Endothelial cell of umbilical vein (primary cell): Measurements from ENCODE around the gene TRIM25. TPM values are rescaled to one million over a fixed set of nuclear protein-coding genes. Genes with fewer than 3 reads are reported as not detected.

Experiments used
- BruUV-seq: library from RNA; stranded (reverse); fragments of 400-500 nt; replicated peaks from 2 replicates; lab custom pipeline; 2021; lab: Mats Ljungman, UMichigan
- CTCF ChIA-PET: fragments of 300-600, 350-600 bp; sonication (Branson Sonifier 250); formaldehyde crosslinking; loops from one replicate; lab custom pipeline; 2021; ENCODE audit warnings: antibody characterized with exemption, inconsistent platforms; lab: Charles Lee
- POLR2A ChIA-PET: fragments of 300-600, 350-600 bp; sonication (Branson Sonifier 250); formaldehyde crosslinking; loops from one replicate; lab custom pipeline; 2021; ENCODE audit warnings: antibody characterized with exemption, inconsistent platforms; lab: Charles Lee
- DNase-seq: peaks from one replicate; pipeline ENCODE4 v3.0.0-alpha.2; 2011; ENCODE audit warnings: low read depth, low spot score
- FAIRE-seq: peaks from 2 replicates; lab custom pipeline; 2011; peaks lifted over from hg19 to GRCh38; lab: Jason Lieb, UNC
- H2AFZ ChIP-seq: 2 replicates; pipeline ENCODE4 v1.6.0; 2012; ENCODE audit warnings: low read depth, low read length, control low read depth, inconsistent platforms
- H3K27ac ChIP-seq: 2 replicates; pipeline ENCODE4 v1.5.1; 2011; ENCODE audit warnings: low read depth, mild to moderate bottlenecking, control low read depth, low read length, moderate library complexity; ENCODE audit not compliant: insufficient read depth
- H3K27me3 ChIP-seq, 2 experiments: 2 replicates each; pipeline versions ENCODE4 v1.6.0 to v1.6.1; 2011; ENCODE audit warnings: low read length in 2 of 2, mixed read lengths in 1 of 2; ENCODE audit not compliant: control insufficient read depth in 2 of 2, insufficient read depth in 2 of 2
- H3K36me3 ChIP-seq, 2 experiments: 2 replicates in 1 of 2; 3 replicates in 1 of 2; pipeline ENCODE4 v1.5.1; 2011; ENCODE audit warnings: low read length in 2 of 2, mild to moderate bottlenecking in 1 of 2, moderate library complexity in 1 of 2; ENCODE audit not compliant: control insufficient read depth in 2 of 2, insufficient read depth in 2 of 2; ENCODE audit errors: extremely low read depth in 1 of 2
- H3K4me1 ChIP-seq: 3 replicates; pipeline ENCODE4 v1.5.1; 2011; ENCODE audit warnings: mild to moderate bottlenecking, low read length; ENCODE audit not compliant: control insufficient read depth, insufficient read depth; ENCODE audit errors: extremely low read depth
- H3K4me2 ChIP-seq: 2 replicates; pipeline ENCODE4 v1.6.1; 2011; ENCODE audit warnings: low read length, control low read depth, mixed read lengths; ENCODE audit not compliant: insufficient read depth
- H3K4me3 ChIP-seq, 3 experiments: fragments of 200-600 bp in 1 of 3; sonication (generic), shearing (Covaris generic) in 1 of 3; replicated peaks in 1 of 3; 2 replicates each; pipeline ENCODE4 v1.5.1; 2011 to 2016; ENCODE audit warnings: control low read depth in 3 of 3, low read length in 3 of 3, mild to moderate bottlenecking in 2 of 3, inconsistent platforms in 1 of 3, low read depth in 1 of 3, moderate library complexity in 1 of 3; ENCODE audit not compliant: insufficient read depth in 1 of 3
- H3K79me2 ChIP-seq: 2 replicates; pipeline ENCODE4 v1.6.0; 2012; ENCODE audit warnings: low read length, inconsistent platforms; ENCODE audit not compliant: control insufficient read depth, insufficient read depth
- H3K9ac ChIP-seq: replicated peaks from 2 replicates; pipeline ENCODE3; 2011; ENCODE audit warnings: low read length, control low read depth; ENCODE audit not compliant: insufficient read depth; ENCODE audit errors: extremely low read depth
- H3K9me1 ChIP-seq: replicated peaks from 3 replicates; pipeline ENCODE4 v1.6.0; 2011; ENCODE audit warnings: mild to moderate bottlenecking, low read length; ENCODE audit not compliant: control insufficient read depth, insufficient read depth; ENCODE audit errors: extremely low read depth
- H3K9me3 ChIP-seq: replicated peaks from 2 replicates; pipeline ENCODE4 v1.5.1; 2012; ENCODE audit warnings: low read length, inconsistent platforms; ENCODE audit not compliant: control insufficient read depth, insufficient read depth
- H4K20me1 ChIP-seq: replicated peaks from 2 replicates; pipeline ENCODE3; 2011; ENCODE audit warnings: mild to moderate bottlenecking, low read length; ENCODE audit not compliant: control insufficient read depth, insufficient read depth; ENCODE audit errors: extremely low read depth
- EZH2 ChIP-seq: IDR thresholded peaks from 2 replicates; pipeline ENCODE4 v1.6.1; 2012; ENCODE audit warnings: borderline replicate concordance, low read depth, mild to moderate bottlenecking, moderate library complexity, low read length, inconsistent platforms; ENCODE audit not compliant: severe bottlenecking
- FOS ChIP-seq: IDR thresholded peaks from 2 replicates; pipeline ENCODE4 v1.6.1; 2011; ENCODE audit warnings: mild to moderate bottlenecking, low read length, moderate library complexity, borderline replicate concordance; ENCODE audit not compliant: insufficient read depth
- GATA2 ChIP-seq: IDR thresholded peaks from 2 replicates; pipeline ENCODE4 v1.7.0; 2011; ENCODE audit warnings: low read depth, mild to moderate bottlenecking, moderate library complexity, mixed read lengths, low read length; ENCODE audit not compliant: insufficient read length, insufficient read depth
- JUN ChIP-seq: IDR thresholded peaks from 2 replicates; pipeline ENCODE4 v1.6.1; 2011; ENCODE audit warnings: borderline replicate concordance, low read depth; ENCODE audit not compliant: insufficient read length, insufficient read depth
- MYC ChIP-seq: IDR thresholded peaks from one replicate; pipeline ENCODE4 v1.6.1; 2011; ENCODE audit warnings: mild to moderate bottlenecking, low read depth, low read length
- POLR2A ChIP-seq: IDR thresholded peaks from 2 replicates; pipeline ENCODE4 v1.6.1; 2012; ENCODE audit warnings: low read depth, mild to moderate bottlenecking, control low read depth, low read length
- POLR2AphosphoS5 ChIP-seq: IDR thresholded peaks from 2 replicates; pipeline ENCODE4 v1.6.1; 2012; ENCODE audit warnings: low read depth, mild to moderate bottlenecking, control low read depth, low read length, moderate library complexity; ENCODE audit not compliant: insufficient read depth
- dilution Hi-C: fragments of 300-500 bp; cut with MboI; formaldehyde crosslinking; loops from one replicate; pipeline ENCODE4 v1.15.0; 2019; ENCODE audit warnings: low sequenced_read_pairs; ENCODE audit not compliant: extremely low pct_ligation_motif_present
- intact Hi-C: fragments of 100-400 bp; cut with micrococcal nuclease; formaldehyde crosslinking; loops from one replicate; pipeline ENCODE4 v1.10.0; 2022
- polyA plus RNA-seq, 4 experiments: library from polyadenylated mRNA; depleted of rRNA in 3 of 4; stranded (reverse) in 3 of 4; unstranded in 1 of 4; fragments of >200 nt; gene quantifications; 2 replicates each; pipeline versions ENCODE4 v1.2.1 to v1.2.3, GENCODE V29; 2011 to 2012; ENCODE audit warnings: missing spikeins in 1 of 4
- total RNA-seq: library from RNA; stranded (reverse); gene quantifications from 2 replicates; pipeline ENCODE4 v1.2.3, GENCODE V29; 2021
- TF ChIP-seq, protein P1 (sequence below): IDR thresholded peaks from 2 replicates; pipeline ENCODE4 v1.6.1; 2011; ENCODE audit not compliant: insufficient read depth, insufficient read length
- TF ChIP-seq, protein P2 (sequence below), 2 donors: IDR thresholded peaks; 1 replicate in 1 of 2; 2 replicates in 1 of 2; pipeline ENCODE4 v1.5.1; 2011; ENCODE audit warnings: low read length in 2 of 2, mild to moderate bottlenecking in 2 of 2, moderate library complexity in 2 of 2, control low read depth in 1 of 2, inconsistent platforms in 1 of 2, low read depth in 1 of 2; ENCODE audit not compliant: insufficient read depth in 1 of 2; ENCODE audit errors: extremely low read depth in 1 of 2

The TRIM25 gene
- total and polyA plus RNA-seq, 2 donors (not counting 3 experiments of a cell fraction or from before 2014, with no cell fraction given): 42.8 to 98.4 TPM

DNA sequence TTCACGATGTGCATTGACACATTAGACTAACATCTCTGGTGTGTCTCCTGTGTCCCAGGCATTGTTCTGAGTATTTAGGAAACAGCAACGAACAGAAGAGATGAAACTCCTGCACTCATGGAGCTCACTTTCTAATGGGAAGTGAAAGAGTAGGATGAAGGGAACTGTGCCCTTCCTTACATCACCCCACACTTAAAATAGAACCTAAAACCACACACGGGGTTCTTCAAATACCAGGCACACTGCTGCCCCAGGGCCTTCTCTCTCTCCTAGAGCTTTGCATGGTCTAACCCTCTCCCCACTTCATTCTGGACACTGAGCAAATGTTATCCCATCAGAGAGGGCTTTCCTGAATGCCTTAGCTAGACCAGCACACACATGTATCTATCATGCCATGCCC is 33.7 kb downstream of the TRIM25 start:
- H3K9me1 ChIP-seq: no peaks in the 10 kb centered on the region
- H3K36me3 ChIP-seq: no peaks in the 10 kb centered on the region
- no peaks in the 10 kb centered on the region for H3K79me2 ChIP-seq
- H3K27ac ChIP-seq: no peak overlapping the region
- dilution Hi-C loops: no loop called here
- H4K20me1 ChIP-seq: no peaks in the 10 kb centered on the region
- no peak for FAIRE-seq
- POLR2A ChIA-PET: interaction anchor here (0.6 kb wide), 2 partner anchors 12 to 34 kb away, joined by 6 to 7 read pairs; partner anchors contain the start of gene TRIM25
- no peak for DNase-seq
- H2AFZ ChIP-seq: no peak overlapping the region
- no peak overlapping the region for H3K9ac ChIP-seq
- TF ChIP-seq FOS (no peak), MYC (no peak), JUN (no peak), EZH2 (no peak), POLR2A (no peak), GATA2 (no peak), POLR2AphosphoS5 (no peak)
- TF ChIP-seq, protein P1, sequence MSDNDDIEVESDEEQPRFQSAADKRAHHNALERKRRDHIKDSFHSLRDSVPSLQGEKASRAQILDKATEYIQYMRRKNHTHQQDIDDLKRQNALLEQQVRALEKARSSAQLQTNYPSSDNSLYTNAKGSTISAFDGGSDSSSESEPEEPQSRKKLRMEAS: no peak
- TF ChIP-seq, protein P2, sequence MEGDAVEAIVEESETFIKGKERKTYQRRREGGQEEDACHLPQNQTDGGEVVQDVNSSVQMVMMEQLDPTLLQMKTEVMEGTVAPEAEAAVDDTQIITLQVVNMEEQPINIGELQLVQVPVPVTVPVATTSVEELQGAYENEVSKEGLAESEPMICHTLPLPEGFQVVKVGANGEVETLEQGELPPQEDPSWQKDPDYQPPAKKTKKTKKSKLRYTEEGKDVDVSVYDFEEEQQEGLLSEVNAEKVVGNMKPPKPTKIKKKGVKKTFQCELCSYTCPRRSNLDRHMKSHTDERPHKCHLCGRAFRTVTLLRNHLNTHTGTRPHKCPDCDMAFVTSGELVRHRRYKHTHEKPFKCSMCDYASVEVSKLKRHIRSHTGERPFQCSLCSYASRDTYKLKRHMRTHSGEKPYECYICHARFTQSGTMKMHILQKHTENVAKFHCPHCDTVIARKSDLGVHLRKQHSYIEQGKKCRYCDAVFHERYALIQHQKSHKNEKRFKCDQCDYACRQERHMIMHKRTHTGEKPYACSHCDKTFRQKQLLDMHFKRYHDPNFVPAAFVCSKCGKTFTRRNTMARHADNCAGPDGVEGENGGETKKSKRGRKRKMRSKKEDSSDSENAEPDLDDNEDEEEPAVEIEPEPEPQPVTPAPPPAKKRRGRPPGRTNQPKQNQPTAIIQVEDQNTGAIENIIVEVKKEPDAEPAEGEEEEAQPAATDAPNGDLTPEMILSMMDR (IDR thresholded peaks at IDR 0.05; ENCODE audit: extremely low read depth in 1 of 2, insufficient read depth in 1 of 2, low read depth in 1 of 2, low read length in 2 of 2): no peak
- no peaks in the 10 kb centered on the region for H3K9me3 ChIP-seq
- H3K4me1 ChIP-seq: no peaks in the 10 kb centered on the region
- H3K4me3 ChIP-seq: no peak overlapping the region
- no peak overlapping the region for H3K4me2 ChIP-seq
- H3K27me3 ChIP-seq: no peaks in the 10 kb centered on the region
- CTCF ChIA-PET: interaction anchor here (1.7 kb wide), 1 partner anchor 10 kb away, joined by 7 read pairs; no protein-coding TSS in a partner anchor
- intact Hi-C loops: no loop called here
- BruUV-seq: no TSS peak
